ENCODE data around the gene CLCN7.

Gene CLCN7

GRCh38 chr16:1502092-1503004 is 27.5 kb upstream of the CLCN7 start:
- DNase-seq, result no peak

GRCh38 chr16:1501630-1502029 is 26.8 kb upstream of the CLCN7 start:
- no peak for DNase-seq

DNA sequence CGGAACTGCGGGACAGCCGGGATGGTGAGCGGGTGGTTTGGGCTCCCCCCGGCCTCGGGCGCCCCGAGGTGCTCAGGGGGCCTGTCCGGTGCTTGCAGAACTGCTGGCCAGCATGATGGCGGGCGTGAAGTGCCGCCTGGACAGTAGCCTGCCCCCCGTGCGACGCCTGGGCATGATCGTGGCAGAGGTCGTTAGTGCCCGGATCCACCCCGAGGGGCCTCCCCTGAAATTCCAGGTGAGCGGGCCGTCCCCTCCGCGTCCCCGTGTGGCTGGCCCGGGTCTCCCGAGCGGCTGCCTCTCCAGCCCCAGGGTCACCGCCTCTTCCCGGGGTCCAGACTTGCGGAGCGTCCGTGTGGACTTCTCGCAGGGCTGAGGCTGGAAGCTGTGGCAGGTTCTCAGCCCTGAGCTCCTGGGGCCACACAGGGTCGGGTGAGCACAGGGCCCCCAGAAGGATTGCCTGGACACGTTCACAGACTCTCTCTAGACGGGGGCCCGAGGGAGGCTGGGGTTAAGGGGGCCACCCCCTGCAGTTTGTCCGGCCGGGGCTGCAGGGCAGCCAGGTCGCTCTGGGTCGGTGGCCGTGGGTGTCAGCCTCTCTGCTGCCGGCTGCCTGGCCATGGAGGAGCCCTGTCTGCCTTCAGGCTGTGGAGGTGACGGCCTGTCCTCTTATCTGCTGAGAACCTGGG is 25.8 kb upstream of the CLCN7 start:
- no peak for DNase-seq

DNA sequence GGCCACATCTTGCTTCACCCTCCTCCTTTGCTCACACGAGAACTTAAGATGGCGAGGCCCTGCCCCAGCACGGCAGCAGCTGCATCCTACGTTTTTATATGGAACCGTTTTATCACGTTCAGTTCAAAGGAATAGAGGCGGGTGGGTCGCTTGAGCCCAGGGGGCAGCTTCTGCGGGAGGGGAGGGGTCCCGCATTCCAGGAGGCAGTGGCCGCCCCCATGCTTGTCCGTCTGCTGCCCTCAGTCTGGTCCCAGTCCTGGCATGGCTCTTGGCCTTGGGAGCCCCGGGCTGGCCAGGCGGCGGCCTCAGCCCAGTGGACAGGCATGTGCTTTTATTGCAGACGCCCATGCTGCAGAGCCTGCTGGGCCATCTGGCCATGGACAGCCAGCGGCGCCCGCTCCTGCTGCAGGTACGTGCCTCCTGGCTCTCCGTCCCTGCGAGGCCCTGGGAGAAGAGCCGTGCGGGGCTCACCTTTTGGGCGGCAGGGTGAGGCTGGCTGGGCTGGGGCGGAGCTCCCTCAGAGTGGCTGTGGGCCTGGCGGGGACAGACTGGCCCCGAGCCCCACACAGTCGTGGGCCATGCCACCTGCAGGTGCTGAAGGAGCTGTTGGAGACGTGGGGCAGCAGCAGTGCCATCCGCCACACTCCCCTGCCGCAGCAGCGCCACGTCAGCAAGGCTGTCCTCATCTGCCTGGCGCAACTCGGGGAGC is 25.1 kb upstream of the CLCN7 start:
- no peak for DNase-seq

DNA sequence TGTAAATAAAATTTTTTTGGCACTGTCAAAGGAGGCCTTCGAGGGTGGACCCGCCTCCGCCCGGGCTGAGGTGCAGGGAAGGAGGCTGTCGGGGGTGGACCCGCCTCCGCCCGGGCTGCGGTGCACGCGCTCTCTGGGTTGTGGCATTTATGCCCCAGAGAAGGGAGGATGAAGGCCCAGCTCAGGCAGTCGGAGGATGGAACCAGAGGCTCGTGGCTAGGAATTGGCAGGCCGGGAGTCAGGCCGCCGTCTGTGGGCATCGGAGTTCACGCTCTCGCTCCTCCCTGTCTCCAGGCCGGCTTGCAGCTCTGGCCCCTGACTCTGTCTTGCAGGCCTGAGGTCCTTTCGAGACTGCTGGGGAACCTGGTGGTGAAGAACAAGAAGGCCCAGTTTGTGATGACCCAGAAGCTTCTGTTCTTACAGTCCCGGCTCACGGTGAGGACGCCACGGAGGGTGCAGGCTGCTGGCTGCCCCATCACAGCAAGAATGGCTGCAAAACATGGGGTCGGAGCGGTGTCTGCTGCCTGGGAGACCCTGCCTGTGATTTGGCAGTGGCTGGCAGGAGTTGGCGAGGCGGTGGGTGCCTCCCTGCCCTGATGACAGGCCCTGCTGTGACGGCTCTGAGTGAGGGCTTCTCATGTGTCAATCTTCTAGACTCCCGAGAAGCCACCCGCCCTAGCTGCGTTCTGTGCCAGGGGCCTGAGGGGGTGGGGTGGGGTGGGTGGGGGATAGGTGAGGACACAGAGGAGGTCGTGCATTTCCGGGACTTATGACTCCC is 24.3 kb upstream of the CLCN7 start:
- DNase-seq, result no peak

DNA sequence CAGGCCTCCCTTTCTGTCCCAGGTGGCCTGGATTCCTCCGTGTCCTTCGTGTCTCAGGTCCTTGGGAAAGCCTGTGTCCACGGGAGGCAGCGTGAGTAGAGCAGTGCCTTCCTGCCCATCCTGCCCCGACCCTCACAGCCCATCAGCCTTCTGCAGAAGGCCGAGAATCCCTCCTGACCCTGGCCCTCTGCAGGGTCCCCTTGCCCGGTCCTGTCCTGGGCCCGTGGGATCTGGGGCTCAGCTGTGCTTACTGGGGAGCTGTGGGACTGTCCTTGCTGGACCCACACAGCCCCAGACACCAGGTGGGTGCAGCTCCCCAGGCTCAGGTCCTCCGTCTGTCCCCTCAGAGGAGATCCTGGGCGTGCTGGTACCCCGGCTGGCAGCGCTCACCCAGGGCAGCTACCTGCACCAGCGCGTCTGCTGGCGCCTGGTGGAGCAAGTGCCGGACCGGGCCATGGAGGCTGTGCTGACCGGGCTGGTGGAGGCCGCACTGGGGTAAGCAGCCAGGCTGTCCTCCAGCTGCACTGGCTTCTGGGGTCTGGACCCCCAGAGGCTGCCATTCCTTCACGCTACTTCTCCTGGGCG is 22.3 kb upstream of the CLCN7 start:
- DNase-seq, result no peak

DNA sequence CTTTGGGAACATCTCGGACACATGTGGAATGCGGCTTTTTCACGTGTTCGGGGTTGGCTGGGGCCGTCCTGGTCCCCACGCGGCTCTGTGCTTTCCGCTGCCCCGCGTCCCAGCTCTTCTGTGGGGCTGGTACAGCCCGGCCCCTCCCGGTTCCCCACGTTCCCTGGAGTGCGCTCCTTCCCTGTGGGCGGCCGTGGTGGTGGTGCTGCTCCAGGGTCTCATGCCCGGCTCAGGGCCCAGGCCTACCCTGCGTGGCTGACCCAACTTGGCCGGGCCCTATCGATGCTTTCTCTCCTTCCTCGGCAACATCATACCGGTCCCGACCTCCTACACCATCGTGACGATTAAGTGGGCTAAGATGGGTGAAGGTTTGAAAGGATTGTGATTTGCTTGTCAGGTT is 21.6 kb upstream of the CLCN7 start:
- DNase-seq, result no peak

- DNase-seq, result no peak
Measured at GRCh38 chr16:1495889-1496262, 21.0 kb upstream of the CLCN7 start.

GRCh38 chr16:1495211-1495888 is 20.5 kb upstream of the CLCN7 start:
- no peak for DNase-seq

DNA sequence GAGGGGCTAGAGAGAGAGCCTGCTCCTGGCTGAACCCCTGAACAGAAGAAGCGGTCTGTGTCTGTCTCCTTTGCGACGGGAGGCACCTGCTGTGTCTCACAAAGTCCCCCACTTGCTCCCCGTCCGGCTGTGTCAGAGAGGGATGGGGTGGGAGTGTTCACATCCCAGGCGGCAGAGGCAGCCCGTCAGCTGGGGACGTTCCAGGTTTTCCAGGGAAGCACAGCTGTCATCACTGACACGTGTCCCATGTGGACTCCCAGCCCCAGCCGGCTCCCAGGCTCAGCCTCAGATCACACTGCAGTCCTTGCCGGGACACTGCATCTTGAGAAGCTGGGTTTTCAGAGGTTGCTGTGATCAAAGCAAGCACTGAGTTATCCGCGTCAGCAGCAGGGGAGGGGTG is 19.9 kb upstream of the CLCN7 start:
- no peak for DNase-seq

DNA sequence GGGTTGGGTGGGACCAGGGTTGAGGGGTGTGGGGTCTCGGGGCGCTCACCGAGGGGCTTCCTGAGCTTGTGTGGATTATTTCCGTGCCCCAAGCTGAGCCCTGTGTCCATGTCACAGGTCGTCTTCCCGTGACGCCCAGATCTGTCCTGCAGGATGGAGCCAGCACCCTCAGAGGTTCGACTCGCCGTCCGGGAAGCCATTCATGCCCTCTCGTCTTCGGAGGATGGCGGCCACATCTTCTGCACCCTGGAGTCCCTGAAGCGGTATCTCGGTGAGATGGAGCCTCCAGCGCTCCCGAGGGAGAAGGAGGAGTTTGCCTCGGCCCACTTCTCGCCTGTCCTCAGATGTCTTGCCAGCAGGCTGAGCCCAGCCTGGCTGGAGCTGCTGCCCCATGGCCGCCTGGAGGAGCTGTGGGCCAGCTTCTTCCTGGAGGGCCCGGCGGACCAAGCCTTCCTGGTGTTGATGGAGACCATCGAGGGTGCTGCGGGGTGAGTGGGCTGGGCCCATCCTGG is 19.4 kb upstream of the CLCN7 start:
- no peak for DNase-seq

DNA sequence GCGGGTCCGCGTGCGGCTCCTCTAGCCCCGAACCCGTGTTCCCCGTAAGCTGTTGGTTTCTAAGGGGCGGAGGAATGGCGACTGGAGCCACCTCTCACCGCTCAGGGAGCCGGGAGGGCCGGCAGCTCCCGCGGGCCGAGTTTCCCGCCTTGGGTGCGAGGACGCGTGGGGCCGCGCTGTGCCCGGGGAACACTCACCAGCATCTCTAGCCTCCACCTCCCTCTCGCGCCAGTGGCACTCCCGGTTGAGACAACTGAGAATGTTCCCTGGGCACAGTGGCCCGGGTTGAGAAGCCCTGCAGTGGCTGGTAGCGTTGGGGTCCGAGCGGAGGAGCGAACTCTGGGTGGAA is 18.9 kb upstream of the CLCN7 start:
- DNase-seq, result no peak

DNA sequence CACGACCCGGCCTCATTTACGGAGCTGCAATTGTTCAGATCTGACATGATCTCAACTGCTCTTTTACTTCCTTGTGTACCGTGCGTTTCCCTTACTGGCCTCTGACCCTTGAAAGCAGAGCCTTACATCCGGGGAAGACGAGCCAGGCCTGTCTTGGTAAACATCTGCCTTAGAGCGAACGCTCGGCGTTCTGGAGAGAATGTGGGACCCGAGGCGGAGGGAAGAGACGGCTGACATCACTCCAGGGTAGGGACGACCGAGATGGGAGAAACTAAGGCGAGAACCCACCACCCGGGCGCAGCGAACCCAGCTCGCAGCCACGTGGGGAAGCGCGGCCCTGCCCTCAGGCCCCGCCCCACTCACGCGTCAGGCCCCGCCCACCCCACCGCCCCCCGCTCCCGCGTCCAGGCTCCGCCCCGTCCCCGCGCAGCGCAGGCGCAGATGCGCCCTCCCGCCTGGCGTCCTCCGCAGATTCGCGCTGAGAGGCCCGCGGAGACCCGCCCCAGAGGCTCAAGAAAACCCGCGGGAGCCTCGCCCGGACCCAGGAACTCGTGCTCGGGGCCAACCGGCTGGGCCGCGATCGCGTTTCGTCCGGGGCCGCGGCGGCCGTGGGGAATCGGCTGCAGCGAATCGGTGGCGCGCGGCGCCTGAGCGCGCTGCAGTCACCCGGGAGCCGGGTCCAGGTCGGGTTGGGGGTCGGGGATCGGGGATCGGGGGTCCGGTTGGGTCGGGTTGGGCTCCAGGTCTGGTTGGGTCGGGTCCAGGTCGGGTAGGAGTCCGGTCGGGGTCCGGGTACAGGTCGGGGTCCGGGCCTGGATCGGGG is 18.3 kb upstream of the CLCN7 start, which contains the start of gene TELO2:
TSS of gene TELO2 (plus strand) at position 438 of the 823 bp plus-strand sequence. CDS start 922 bp downstream, outside the sequence.
- peak; percentile 25 for DNase-seq

DNA sequence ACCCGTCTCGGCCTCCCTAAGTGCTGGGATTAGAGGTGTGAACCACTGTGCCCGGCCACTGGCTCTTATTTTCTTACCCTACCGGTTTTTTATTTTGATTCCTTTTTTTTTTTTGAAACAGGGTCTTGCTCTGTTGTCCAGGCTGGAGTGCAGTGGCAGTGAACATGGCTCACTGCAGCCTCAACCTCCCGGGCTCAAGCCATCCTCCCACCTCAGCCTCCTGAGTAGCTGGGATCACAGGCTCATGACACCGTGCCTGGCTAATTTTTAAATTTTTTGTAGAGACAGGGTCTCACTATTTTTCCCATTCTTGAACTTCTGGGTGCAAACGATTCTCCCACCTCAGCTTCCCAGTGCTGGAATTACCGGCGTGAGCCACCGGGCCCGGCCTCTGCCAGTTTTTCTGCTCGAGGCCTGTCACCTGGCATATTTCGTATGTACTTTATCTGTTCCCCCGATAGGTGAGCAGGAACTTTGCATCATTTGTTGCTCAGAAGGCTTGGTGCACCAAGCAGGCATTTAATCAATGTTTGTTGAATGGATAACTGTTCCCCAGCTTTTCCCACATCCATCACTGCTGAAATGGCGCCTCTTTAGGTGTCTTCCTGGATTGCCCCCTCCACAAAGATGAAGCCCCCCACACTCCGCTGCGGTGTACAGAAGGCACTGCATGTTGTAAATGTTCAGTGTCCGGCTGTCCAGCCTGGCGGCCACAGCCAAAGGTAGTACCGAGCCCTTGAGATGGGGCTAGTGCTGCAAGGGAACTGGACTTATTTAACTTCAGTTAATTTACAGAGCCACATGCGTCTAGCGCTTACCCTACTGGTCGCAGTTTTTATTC is 17.5 kb upstream of the CLCN7 start:
- DNase-seq, result no peak

- DNase-seq, result no peak
Measured at GRCh38 chr16:1491327-1491726, 16.5 kb upstream of the CLCN7 start.

DNA sequence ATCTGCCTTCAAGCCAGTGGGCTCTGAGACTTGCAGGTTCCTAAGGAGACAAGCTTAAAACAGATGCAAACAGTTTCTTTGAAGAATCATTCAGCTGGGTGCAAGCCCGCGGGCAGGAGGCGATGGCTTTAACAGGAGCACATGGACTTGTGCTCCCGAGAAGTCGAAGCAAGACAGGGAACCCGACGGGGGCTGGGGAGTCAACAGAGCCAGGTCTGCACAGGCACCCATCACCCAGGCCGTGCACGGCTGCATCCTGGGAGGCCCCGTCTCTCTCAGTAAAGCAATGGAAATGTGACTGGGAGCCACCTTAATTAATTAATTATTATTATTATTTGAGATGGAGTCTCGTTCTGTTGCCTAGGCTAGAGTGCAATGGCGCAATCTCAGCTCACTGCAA is 14.2 kb upstream of the CLCN7 start:
- no peak for DNase-seq

GRCh38 chr16:1488619-1489018 is 13.8 kb upstream of the CLCN7 start, which contains the start of gene PTX4:
Gene PTX4, minus strand, starts transcription at chr16:1488944. Its CDS starts 35 bp downstream, at chr16:1488909.
- DNase-seq, result no peak

- no peak for DNase-seq
Measured at GRCh38 chr16:1488054-1488601, 13.3 kb upstream of the CLCN7 start.

- no peak for DNase-seq
Measured at GRCh38 chr16:1487395-1488053, 12.7 kb upstream of the CLCN7 start.

Data from NCI-H1105 treated with DMSO at 0.1 percent for 48 hours (cell line).